Measurements from ENCODE around the gene DOCK9. TPM values are rescaled to one million over a fixed set of nuclear protein-coding genes. Genes with fewer than 3 reads are reported as not detected.
A peak's percentile ranks its signal among the peaks of the same experiment; 100 is the strongest.

DOCK9 gene
- total RNA-seq, 6 experiments from 2014 or later: 16.5 to 24.3 (median 18.1) TPM

DNA sequence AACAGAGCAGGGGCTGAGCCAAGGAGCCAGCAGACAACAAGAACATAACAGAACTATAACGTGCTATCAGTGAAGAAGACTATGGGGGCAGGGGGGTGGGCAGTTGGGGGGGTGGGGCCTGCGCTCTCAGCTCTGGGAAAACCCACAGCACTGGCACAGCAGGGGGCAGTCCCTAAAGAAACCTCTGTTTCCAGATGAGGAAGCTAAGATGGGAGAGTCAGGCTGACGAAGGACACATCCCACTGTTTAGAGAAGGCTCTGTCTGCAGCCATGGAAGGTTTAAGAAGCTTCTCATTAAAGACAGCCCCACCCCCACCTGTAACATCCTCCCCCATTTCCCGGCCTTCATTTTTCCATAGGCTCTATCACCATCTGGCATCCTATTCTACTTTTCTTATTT is 7.1 kb upstream of the DOCK9 start:
- Histone ChIP-seq H3K4me1 (peaks cover 0 to 18% (median 2%) of the 10 kb centered on the region in 4 donors), H3K27ac (no peak overlapping the region), H3K27me3 (no peaks in the 10 kb centered on the region), H3K4me3 (no peak overlapping the region), H3K9me3 (no peaks in the 10 kb centered on the region), H3K36me3 (no peaks in the 10 kb centered on the region)
- ATAC-seq (no peak), DNase-seq (no peak)
- TF ChIP-seq, protein P1, sequence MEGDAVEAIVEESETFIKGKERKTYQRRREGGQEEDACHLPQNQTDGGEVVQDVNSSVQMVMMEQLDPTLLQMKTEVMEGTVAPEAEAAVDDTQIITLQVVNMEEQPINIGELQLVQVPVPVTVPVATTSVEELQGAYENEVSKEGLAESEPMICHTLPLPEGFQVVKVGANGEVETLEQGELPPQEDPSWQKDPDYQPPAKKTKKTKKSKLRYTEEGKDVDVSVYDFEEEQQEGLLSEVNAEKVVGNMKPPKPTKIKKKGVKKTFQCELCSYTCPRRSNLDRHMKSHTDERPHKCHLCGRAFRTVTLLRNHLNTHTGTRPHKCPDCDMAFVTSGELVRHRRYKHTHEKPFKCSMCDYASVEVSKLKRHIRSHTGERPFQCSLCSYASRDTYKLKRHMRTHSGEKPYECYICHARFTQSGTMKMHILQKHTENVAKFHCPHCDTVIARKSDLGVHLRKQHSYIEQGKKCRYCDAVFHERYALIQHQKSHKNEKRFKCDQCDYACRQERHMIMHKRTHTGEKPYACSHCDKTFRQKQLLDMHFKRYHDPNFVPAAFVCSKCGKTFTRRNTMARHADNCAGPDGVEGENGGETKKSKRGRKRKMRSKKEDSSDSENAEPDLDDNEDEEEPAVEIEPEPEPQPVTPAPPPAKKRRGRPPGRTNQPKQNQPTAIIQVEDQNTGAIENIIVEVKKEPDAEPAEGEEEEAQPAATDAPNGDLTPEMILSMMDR (IDR thresholded peaks at IDR 0.05): no peak
- no peak for TF ChIP-seq POLR2A (IDR thresholded peaks at IDR 0.05)
- 89% methylated on average over 3 of the region's 4 CpGs for WGBS (ENCODE audit: insufficient coverage, low coverage, low lambda C conversion rate, missing lambda C conversion rate)
- intact Hi-C loops (cut with DNase I): no loop called here

DNA sequence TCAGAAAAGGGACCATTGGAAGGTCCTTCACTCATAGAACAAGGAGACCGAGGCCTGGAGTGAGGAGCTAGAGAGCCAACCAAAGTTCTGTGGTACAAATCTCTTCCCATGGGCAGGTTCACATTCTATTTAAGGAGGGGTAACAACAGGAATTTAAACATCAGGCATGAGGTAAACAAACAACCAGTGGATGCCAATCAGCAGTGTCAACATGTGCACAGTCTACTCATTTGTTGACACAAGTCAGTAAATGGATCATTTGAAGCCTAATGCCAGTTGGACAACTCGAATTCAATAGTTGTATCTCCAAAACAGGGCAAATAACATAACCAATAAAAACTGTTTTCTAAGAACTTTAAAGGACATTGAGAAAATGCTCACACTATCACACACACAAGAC is 6.3 kb upstream of the DOCK9 start:
- WGBS (ENCODE audit: insufficient coverage, low coverage, low lambda C conversion rate, missing lambda C conversion rate): 66% methylated on average over 2 of the region's 2 CpGs
- ATAC-seq (peak; percentile 90 to 94 (median 92)), DNase-seq (no peak)
- intact Hi-C loops (cut with DNase I): no loop called here
- Histone ChIP-seq H3K27ac (no peak overlapping the region), H3K9me3 (no peaks in the 10 kb centered on the region), H3K27me3 (no peaks in the 10 kb centered on the region), H3K4me1 (peaks cover 0 to 18% (median 2%) of the 10 kb centered on the region in 4 donors), H3K4me3 (no peak overlapping the region), H3K36me3 (no peaks in the 10 kb centered on the region)
- TF ChIP-seq, protein P1 (IDR thresholded peaks at IDR 0.05): no peak
- TF ChIP-seq POLR2A (IDR thresholded peaks at IDR 0.05): no peak

DNA sequence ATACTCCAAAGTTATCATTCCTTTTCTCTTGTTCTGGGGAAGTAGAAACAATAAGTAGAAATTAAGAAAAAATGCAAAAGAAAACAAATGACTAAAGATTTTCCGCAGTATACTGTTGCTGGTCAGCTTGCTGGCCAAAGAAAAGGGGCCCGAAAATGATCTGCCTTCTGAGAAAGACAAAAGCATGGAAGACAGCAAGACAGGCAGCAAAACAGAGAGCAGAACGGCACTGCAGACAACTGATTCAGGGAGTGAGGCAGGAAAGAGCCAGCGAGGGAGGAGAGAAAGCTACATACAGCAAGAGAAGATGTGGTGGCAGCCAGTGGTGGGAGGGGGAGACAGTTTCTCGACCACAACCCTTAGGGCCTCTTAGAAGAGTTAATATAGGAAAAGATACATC is 5.3 kb upstream of the DOCK9 start:
- H3K36me3 ChIP-seq: no peaks in the 10 kb centered on the region
- no peak overlapping the region for H3K27ac ChIP-seq
- ATAC-seq (no peak), DNase-seq (no peak)
- peaks cover 0 to 24% (median 2%) of the 10 kb centered on the region in 4 donors for H3K4me1 ChIP-seq
- WGBS (ENCODE audit: insufficient coverage, low coverage, low lambda C conversion rate, missing lambda C conversion rate): 79% methylated on average over 5 of the region's 5 CpGs
- no peaks in the 10 kb centered on the region for H3K27me3 ChIP-seq
- intact Hi-C loops (cut with DNase I): no loop called here
- H3K4me3 ChIP-seq: no peak overlapping the region
- TF ChIP-seq, protein P1 (IDR thresholded peaks at IDR 0.05): no peak
- TF ChIP-seq POLR2A (IDR thresholded peaks at IDR 0.05): no peak
- H3K9me3 ChIP-seq: no peaks in the 10 kb centered on the region

DNA sequence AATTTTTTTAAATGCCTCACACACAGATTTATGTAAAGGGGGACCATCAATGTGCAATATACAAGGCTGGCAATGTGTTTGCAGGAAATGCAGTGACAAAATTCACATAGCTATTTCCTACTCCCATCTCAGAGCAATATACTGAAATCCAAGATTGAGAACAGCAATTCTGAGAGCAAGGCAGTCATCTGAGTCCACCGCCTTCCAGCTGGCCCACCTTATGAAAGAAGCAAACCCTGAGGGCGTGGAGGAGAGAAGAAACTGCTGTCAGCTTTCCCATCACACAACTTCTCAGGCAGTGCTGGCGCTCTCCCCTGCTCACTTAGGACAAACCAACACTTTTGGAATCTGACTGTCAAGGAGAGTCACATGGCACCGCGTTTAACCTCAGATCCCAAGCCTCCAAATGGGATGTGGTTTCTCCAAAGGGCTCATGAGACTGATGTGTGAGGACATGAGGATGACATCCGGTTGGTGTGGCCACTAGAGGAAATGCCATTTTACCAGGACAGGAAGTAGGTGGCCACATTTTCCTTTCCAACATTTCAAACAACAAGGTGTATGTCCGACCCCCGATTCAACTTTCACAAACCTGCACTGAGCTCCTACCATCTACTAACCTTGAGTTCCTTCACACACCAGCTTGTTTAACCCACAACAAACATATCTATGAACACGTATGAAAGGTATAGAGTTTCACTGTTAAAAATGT is 3.7 kb upstream of the DOCK9 start:
- Histone ChIP-seq H3K4me1 (peaks cover 0 to 23% (median 2%) of the 10 kb centered on the region in 4 donors), H3K27ac (no peak overlapping the region), H3K27me3 (no peaks in the 10 kb centered on the region), H3K4me3 (no peak overlapping the region), H3K36me3 (no peaks in the 10 kb centered on the region), H3K9me3 (no peaks in the 10 kb centered on the region)
- WGBS (ENCODE audit: insufficient coverage, low coverage, low lambda C conversion rate, missing lambda C conversion rate): 73% methylated on average over 8 of the region's 9 CpGs
- TF ChIP-seq POLR2A (IDR thresholded peaks at IDR 0.05): no peak
- TF ChIP-seq, protein P1 (IDR thresholded peaks at IDR 0.05): no peak
- intact Hi-C loops (cut with DNase I): no loop called here
- no peak for ATAC-seq
- DNase-seq: no peak

Data from right lobe of liver (tissue), 6 donors.